HuH-7.5 (cell line): ENCODE measurements around the gene MAGEH1.

Experiments used
- DNase-seq: peaks from one replicate; pipeline ENCODE4 v3.0.0; 2011; ENCODE audit warnings: low spot score

MAGEH1 gene

DNA sequence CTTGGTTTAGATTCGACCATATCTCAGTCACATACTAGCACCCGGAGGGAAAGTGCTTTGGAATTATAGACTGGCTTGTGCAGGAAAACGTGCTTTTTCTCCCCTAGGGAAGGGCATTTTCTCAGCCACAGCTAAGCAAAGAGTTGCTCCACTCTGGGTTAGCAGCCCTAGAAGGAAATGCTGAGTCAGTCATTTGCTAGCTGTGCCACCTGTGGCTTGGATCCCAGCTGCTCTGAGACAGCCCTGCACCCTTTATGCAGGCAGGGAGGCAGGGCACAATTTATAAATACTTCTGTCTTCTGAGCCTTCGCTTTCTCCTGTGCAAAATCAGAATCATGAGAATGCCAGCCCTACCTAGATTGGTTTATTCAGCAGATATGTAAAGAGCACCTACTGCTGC, 39.0 kb downstream of the MAGEH1 start:
- DNase-seq, result no peak
